HepG2 (cell line): ENCODE results near the gene EBF4. TPM values are rescaled to one million over a fixed set of nuclear protein-coding genes. Genes with fewer than 3 reads are reported as not detected.
A peak's percentile ranks its signal among the peaks of the same experiment; 100 is the strongest.

Experiments
- ARNT2 ChIP-seq: sonication (generic); formaldehyde crosslinking; IDR thresholded peaks from 2 replicates; pipeline ENCODE4 v1.8.0; 2022; ENCODE audit warnings: mild to moderate bottlenecking, low read depth, missing genetic modification reagents, moderate library complexity
- E2F5 ChIP-seq: sonication (generic); formaldehyde crosslinking; conservative IDR thresholded peaks from 2 replicates; pipeline ENCODE4 v1.4.0; 2020; ENCODE audit warnings: missing genetic modification reagents
- FOXM1 ChIP-seq: sonication (generic); formaldehyde crosslinking; IDR thresholded peaks from 2 replicates; pipeline ENCODE4 v1.5.0; 2020; ENCODE audit warnings: missing genetic modification reagents
- HIVEP1 ChIP-seq: sonication (generic); formaldehyde crosslinking; IDR thresholded peaks from 2 replicates; pipeline ENCODE4 v1.4.0; 2020; ENCODE audit warnings: mild to moderate bottlenecking, missing genetic modification reagents
- IKZF4 ChIP-seq: sonication (generic); formaldehyde crosslinking; IDR thresholded peaks from 2 replicates; pipeline ENCODE4 v1.5.1; 2020; ENCODE audit warnings: borderline replicate concordance, mild to moderate bottlenecking, low read depth, missing genetic modification reagents; ENCODE audit errors: not compliant biosample characterization
- NFKBIZ ChIP-seq: IDR thresholded peaks from 2 replicates; pipeline ENCODE4 v1.6.1; 2018; ENCODE audit warnings: missing genetic modification reagents, missing compliant biosample characterization
- NR2F6 ChIP-seq, 2 experiments: IDR thresholded peaks; 2 replicates each; pipeline ENCODE4 v1.6.1; 2016; ENCODE audit warnings: antibody characterized with exemption in 1 of 2, mild to moderate bottlenecking in 1 of 2
- PAWR ChIP-seq: sonication (generic); formaldehyde crosslinking; IDR thresholded peaks from 2 replicates; pipeline ENCODE4 v1.4.0; 2020; ENCODE audit warnings: missing genetic modification reagents, mild to moderate bottlenecking, borderline replicate concordance
- PAX8 ChIP-seq: sonication (generic); formaldehyde crosslinking; IDR thresholded peaks from 2 replicates; pipeline ENCODE4 v1.8.0; 2022; ENCODE audit warnings: mild to moderate bottlenecking, missing genetic modification reagents, borderline replicate concordance
- RBFOX2 ChIP-seq: fragments of 200-400 bp; formaldehyde crosslinking; IDR thresholded peaks from 2 replicates; pipeline ENCODE4 v1.6.1; 2017; ENCODE audit warnings: low read depth, mild to moderate bottlenecking, low read length
- RFX5 ChIP-seq: IDR thresholded peaks from 2 replicates; pipeline ENCODE4 v1.6.1; 2011; ENCODE audit warnings: low read depth, low read length, improper control_type of control experiment
- SALL2 ChIP-seq: sonication (generic); formaldehyde crosslinking; IDR thresholded peaks from 2 replicates; pipeline ENCODE4 v1.8.1; 2023; ENCODE audit warnings: mild to moderate bottlenecking, missing genetic modification reagents, inconsistent platforms
- SIN3A ChIP-seq: IDR thresholded peaks from 2 replicates; pipeline ENCODE4 v1.6.1; 2011; ENCODE audit warnings: low read depth, mild to moderate bottlenecking, control low read depth, low read length, borderline replicate concordance
- SP1 ChIP-seq, 2 experiments: fragments of 450-650 bp in 1 of 2; sonication (generic) in 1 of 2; formaldehyde crosslinking in 1 of 2; IDR thresholded peaks; 2 replicates each; pipeline versions ENCODE4 v1.4.0 to v1.6.1; 2016 to 2020; ENCODE audit warnings: missing genetic modification reagents in 1 of 2
- SRF ChIP-seq: IDR thresholded peaks from 2 replicates; pipeline ENCODE4 v1.6.1; 2011; ENCODE audit warnings: mild to moderate bottlenecking, low read depth, low read length, moderate library complexity
- SSRP1 ChIP-seq: IDR thresholded peaks from 2 replicates; pipeline ENCODE4 v1.6.1; 2016; ENCODE audit warnings: control low read depth
- STAT5B ChIP-seq: sonication (generic); formaldehyde crosslinking; IDR thresholded peaks from 2 replicates; pipeline ENCODE4 v1.4.0; 2020; ENCODE audit warnings: missing genetic modification reagents
- TBP ChIP-seq: sonication (generic); formaldehyde crosslinking; IDR thresholded peaks from 2 replicates; pipeline ENCODE4 v1.5.0; 2020; ENCODE audit warnings: missing genetic modification reagents
- THAP11 ChIP-seq: IDR thresholded peaks from 2 replicates; pipeline ENCODE4 v1.6.1; 2016; ENCODE audit warnings: missing biosample characterization, missing genetic modification reagents
- WIZ ChIP-seq: sonication (generic); formaldehyde crosslinking; IDR thresholded peaks from 2 replicates; pipeline ENCODE4 v1.5.1; 2020; ENCODE audit warnings: mild to moderate bottlenecking, missing genetic modification reagents
- ZNF205 ChIP-seq: IDR thresholded peaks from 2 replicates; pipeline ENCODE4 v1.6.1; 2018; ENCODE audit warnings: missing biosample characterization, missing genetic modification reagents
- ZNF224 ChIP-seq: sonication (generic); formaldehyde crosslinking; IDR thresholded peaks from 2 replicates; pipeline ENCODE4 v1.5.0; 2020; ENCODE audit warnings: mild to moderate bottlenecking, missing genetic modification reagents
- ZNF24 ChIP-seq: fragments of 450-650 bp; IDR thresholded peaks from 2 replicates; pipeline ENCODE4 v1.6.1; 2017; ENCODE audit warnings: antibody characterized with exemption, mild to moderate bottlenecking
- ZNF414 ChIP-seq: sonication (generic); formaldehyde crosslinking; IDR thresholded peaks from 2 replicates; pipeline ENCODE4 v1.5.0; 2020; ENCODE audit warnings: missing genetic modification reagents
- ZNF629 ChIP-seq: sonication (generic); formaldehyde crosslinking; conservative IDR thresholded peaks from 2 replicates; pipeline ENCODE4 v1.5.0; 2020; ENCODE audit warnings: missing genetic modification reagents
- ZNF768 ChIP-seq: sonication (generic); formaldehyde crosslinking; IDR thresholded peaks from 2 replicates; pipeline ENCODE4 v1.4.0; 2020; ENCODE audit warnings: missing genetic modification reagents
- ZNF773 ChIP-seq: sonication (generic); formaldehyde crosslinking; IDR thresholded peaks from 2 replicates; pipeline ENCODE4 v1.4.0; 2020; ENCODE audit warnings: missing genetic modification reagents, borderline replicate concordance
- ZSCAN29 ChIP-seq: sonication (generic); formaldehyde crosslinking; conservative IDR thresholded peaks from 2 replicates; pipeline ENCODE4 v1.4.0; 2020; ENCODE audit warnings: mild to moderate bottlenecking, missing genetic modification reagents
- polyA plus RNA-seq, 8 experiments: library from polyadenylated mRNA; depleted of rRNA in 3 of 8; stranded (reverse) in 7 of 8; unstranded in 1 of 8; fragments of >200 nt; fragmentation: Illumina TruSeq in 4 of 8; extraction: Trizol in 4 of 8; gene quantifications; 2 replicates each; pipeline versions ENCODE4 v1.2.1 to v1.2.3, GENCODE V29; 2011 to 2016; ENCODE audit warnings: low read depth in 4 of 8, missing spikeins in 1 of 8, mixed read lengths in 1 of 8; ENCODE audit not compliant: insufficient read depth in 1 of 8
- total RNA-seq, 5 experiments: library from RNA; depleted of rRNA; stranded (reverse); fragments of >200 nt; fragmentation: Illumina TruSeq; extraction: Trizol; gene quantifications; 2 replicates each; pipeline ENCODE4 v1.2.3, GENCODE V29; 2016; ENCODE audit warnings: low read depth in 1 of 5
- TF ChIP-seq, protein P1 (sequence below): sonication (generic); formaldehyde crosslinking; IDR thresholded peaks from 2 replicates; pipeline ENCODE4 v1.4.0; 2020; ENCODE audit warnings: missing genetic modification reagents

The EBF4 gene
- total and polyA plus RNA-seq, 2 of the 13 experiments (the other 11 are each of a cell fraction or from before 2014, with no cell fraction given): 0.84 to 2.2 TPM

- TF ChIP-seq NFKBIZ (CRISPR knock-in tag) (no peak; the same call in none of the 2 replicates), SP1 (IDR thresholded peaks at IDR 0.05) (no peak), SP1 (CRISPR knock-in tag; IDR thresholded peaks at IDR 0.05) (no peak; the same call in 1 of the 2 replicates), NR2F6 (IDR thresholded peaks at IDR 0.05) (no peak), NR2F6 (CRISPR knock-in tag; IDR thresholded peaks at IDR 0.05) (no peak), IKZF4 (CRISPR knock-in tag) (peak; percentile 63), TBP (CRISPR knock-in tag) (no peak), WIZ (no peak; the same call in 1 of the 2 replicates), ZNF768 (CRISPR knock-in tag) (peak; percentile 49; the same call in 1 of the 2 replicates), ZNF629 (CRISPR knock-in tag) (no peak), PAWR (0 out of 2 replicates have a peak, but pooled peaks have one; percentile 34), SRF (no peak), STAT5B (CRISPR knock-in tag) (no peak), ZSCAN29 (CRISPR knock-in tag) (peak; percentile 89), ZNF205 (CRISPR knock-in tag) (0 out of 2 replicates have a peak, but pooled peaks have one; percentile 60), ZNF224 (CRISPR knock-in tag) (0 out of 2 replicates have a peak, but pooled peaks have one; percentile 60), HIVEP1 (peak; percentile 23; the same call in 1 of the 2 replicates), SSRP1 (CRISPR knock-in tag) (no peak; the same call in 1 of the 2 replicates), RBFOX2 (peak; percentile 99), RFX5 (no peak; the same call in 1 of the 2 replicates), SIN3A (peak; percentile 79; the same call in 1 of the 2 replicates), PAX8 (peak; percentile 40; the same call in 1 of the 2 replicates), THAP11 (CRISPR knock-in tag) (no peak; the same call in 1 of the 2 replicates), ARNT2 (peak; percentile 62; the same call in 1 of the 2 replicates), SALL2 (peak; percentile 96), ZNF24 (no peak), ZNF773 (no peak; the same call in 1 of the 2 replicates), ZNF414 (CRISPR knock-in tag) (no peak; the same call in 1 of the 2 replicates), E2F5 (no peak), FOXM1 (CRISPR knock-in tag) (0 out of 2 replicates have a peak, but pooled peaks have one; percentile 63)
- TF ChIP-seq, protein P1, sequence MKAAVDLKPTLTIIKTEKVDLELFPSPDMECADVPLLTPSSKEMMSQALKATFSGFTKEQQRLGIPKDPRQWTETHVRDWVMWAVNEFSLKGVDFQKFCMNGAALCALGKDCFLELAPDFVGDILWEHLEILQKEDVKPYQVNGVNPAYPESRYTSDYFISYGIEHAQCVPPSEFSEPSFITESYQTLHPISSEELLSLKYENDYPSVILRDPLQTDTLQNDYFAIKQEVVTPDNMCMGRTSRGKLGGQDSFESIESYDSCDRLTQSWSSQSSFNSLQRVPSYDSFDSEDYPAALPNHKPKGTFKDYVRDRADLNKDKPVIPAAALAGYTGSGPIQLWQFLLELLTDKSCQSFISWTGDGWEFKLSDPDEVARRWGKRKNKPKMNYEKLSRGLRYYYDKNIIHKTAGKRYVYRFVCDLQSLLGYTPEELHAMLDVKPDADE (CRISPR knock-in tag): no peak; the same call in 1 of the 2 replicates
Measured at GRCh38 chr20:2652724-2653555, 39.6 kb upstream of the EBF4 start (continued).
